RWPE1 (cell line): ENCODE data around the gene FAM13A.

ENCODE experiments used
- CTCF ChIA-PET: fragments of 350-600 bp; sonication (Branson Sonifier 250); formaldehyde crosslinking; extraction: SDS; loops from one replicate; lab custom pipeline; 2021; lab: Yijun Ruan, JAX
- POLR2A ChIA-PET: fragments of 400-600 bp; formaldehyde crosslinking; extraction: SDS; loops from one replicate; lab custom pipeline; 2020; ENCODE audit warnings: antibody characterized with exemption; ENCODE audit not compliant: low non-redundant PET; lab: Yijun Ruan, JAX
- DNase-seq: peaks from one replicate; pipeline ENCODE4 v3.0.0; 2012; ENCODE audit warnings: low spot score
- H3K27ac ChIP-seq: fragments of 450-650 bp; 2 replicates; pipeline ENCODE4 v1.5.1; 2017
- TF ChIP-seq, protein P1 (sequence below): fragments of 450-650 bp; conservative IDR thresholded peaks from 2 replicates; pipeline ENCODE4 v1.5.1; 2017; ENCODE audit warnings: low read depth, mild to moderate bottlenecking

The FAM13A gene

DNA sequence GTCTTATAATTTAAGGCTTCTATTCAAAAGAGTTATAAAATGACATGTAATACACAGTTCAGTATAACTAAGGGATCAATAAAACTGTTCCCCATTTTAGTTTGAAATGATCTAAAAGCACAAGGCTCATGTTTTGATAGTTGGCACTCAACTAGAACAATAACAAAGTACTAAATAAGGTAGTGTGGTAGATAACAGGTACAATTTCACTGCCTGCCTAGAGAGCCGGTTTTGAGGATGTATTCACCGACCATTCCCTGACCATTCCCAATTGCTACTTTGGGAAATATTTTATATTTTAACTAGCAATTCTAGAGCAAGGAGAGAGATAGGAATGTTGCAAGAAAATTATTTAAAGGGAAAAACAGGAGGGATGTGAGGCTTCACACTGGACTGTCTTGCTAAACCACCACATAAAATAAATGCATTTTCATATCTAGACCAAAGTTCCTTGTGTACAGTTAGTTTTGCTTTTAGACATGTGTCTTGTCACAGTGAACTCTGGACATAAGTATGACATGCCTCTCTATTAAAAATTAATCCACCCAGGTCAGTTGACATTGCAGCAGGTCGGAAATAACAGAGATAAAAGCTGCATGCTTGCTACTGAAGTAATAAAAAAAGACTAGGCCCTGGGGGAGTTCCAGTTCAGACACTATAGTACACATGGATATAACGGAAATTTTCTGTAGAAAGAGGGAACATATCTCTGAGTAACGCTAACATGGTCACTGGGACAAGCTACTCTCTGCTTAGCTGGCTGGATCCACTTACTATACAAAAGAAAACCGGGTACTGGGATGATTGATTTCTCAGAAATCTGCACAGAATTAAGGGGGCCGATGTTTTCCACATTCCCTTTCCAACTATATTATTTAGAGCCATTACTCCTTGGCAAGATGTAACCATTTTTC is 303.1 kb downstream of the FAM13A start:
- CTCF ChIA-PET = no interaction called here
- H3K27ac ChIP-seq = no peak overlapping the region
- no peak for DNase-seq
- TF ChIP-seq, protein P1, sequence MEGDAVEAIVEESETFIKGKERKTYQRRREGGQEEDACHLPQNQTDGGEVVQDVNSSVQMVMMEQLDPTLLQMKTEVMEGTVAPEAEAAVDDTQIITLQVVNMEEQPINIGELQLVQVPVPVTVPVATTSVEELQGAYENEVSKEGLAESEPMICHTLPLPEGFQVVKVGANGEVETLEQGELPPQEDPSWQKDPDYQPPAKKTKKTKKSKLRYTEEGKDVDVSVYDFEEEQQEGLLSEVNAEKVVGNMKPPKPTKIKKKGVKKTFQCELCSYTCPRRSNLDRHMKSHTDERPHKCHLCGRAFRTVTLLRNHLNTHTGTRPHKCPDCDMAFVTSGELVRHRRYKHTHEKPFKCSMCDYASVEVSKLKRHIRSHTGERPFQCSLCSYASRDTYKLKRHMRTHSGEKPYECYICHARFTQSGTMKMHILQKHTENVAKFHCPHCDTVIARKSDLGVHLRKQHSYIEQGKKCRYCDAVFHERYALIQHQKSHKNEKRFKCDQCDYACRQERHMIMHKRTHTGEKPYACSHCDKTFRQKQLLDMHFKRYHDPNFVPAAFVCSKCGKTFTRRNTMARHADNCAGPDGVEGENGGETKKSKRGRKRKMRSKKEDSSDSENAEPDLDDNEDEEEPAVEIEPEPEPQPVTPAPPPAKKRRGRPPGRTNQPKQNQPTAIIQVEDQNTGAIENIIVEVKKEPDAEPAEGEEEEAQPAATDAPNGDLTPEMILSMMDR = no peak
- POLR2A ChIA-PET = no interaction called here

DNA sequence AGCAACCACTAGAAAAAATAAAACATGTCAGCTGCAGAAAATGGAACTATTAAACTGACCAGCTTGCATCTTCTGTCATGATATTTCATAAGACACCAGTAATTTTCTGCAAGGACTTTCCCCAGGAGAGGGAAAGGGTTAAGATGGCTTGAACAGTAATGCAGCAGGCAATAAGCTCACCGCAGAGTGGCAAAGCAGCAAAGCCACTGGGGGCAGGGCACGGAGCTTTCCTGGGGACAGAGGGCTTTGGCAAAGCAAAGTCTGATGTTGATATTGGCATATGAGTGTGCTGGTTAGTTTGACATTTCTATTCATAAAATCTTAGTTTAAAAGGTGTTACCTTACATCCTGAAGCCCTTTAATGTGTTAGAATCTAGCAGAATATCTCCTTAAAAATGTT is 304.2 kb downstream of the FAM13A start:
- CTCF ChIA-PET = no interaction called here
- TF ChIP-seq, protein P1 = no peak
- H3K27ac ChIP-seq = no peak overlapping the region
- DNase-seq = no peak
- POLR2A ChIA-PET = no interaction called here

DNA sequence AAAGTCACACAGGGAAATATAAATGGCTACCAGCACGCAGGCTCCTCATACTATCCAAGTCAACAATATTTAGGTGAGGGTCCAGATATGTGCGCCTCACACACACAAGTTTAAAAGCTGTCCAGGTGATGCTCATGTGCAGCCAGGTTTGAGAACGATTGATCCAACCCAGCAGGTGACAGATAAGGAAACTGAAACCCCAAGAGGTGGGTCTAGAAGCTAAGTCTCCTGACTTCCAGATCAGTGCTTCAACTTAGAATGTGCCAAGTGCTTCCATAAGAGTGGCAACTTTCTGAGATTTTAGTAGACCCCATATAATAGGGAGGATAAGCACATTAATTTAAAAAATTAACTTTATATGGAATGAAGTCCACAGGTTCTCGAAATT is 304.9 kb downstream of the FAM13A start:
- CTCF ChIA-PET = no interaction called here
- H3K27ac ChIP-seq = no peak overlapping the region
- POLR2A ChIA-PET = no interaction called here

DNA sequence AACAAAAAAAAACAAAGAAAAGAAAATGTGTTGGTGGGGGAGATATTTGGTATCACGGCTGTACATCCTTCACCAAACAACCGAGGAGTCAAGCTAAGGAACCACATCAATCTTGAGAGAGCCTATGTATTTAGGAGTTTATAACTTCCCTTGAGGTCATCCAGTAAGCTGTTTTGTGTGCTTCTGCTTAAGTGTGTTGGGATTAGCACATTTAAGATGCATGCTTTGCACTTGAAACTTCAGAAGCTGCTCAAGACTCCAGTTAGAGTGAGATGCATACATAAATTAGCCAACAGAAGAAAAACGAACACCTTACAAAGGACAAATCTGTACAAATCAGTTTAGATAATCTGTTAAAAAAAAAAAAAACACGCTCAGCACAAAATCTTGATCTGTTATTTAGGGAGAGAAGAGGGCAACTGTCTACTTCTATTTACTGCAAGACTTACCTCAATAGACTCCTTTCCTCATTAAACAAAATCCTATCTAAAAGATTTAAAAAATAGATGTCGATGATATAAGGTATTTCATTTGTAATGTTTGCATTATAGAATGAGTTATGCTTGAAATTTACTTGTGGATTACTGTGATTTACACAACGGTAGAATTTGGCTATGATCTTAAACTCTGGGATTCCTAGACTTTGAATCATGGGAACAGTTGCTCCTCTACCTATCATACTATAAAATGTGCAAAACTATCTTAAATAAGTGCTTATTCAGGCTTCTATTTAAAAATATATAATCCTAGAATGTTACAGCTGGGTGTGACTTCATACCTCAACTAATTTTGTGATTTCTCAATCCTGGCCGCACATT is 305.5 kb downstream of the FAM13A start:
- POLR2A ChIA-PET = no interaction called here
- TF ChIP-seq, protein P1 = no peak
- CTCF ChIA-PET = interaction anchor here (0.7 kb wide), 1 partner anchor 312 kb away, joined by 5 read pairs; no protein-coding TSS in a partner anchor
- DNase-seq = no peak
- H3K27ac ChIP-seq = no peak overlapping the region

More for the DNA sequence above, 304.9 kb downstream of the FAM13A start:
- no peak for DNase-seq
- TF ChIP-seq, protein P1 = no peak

DNA sequence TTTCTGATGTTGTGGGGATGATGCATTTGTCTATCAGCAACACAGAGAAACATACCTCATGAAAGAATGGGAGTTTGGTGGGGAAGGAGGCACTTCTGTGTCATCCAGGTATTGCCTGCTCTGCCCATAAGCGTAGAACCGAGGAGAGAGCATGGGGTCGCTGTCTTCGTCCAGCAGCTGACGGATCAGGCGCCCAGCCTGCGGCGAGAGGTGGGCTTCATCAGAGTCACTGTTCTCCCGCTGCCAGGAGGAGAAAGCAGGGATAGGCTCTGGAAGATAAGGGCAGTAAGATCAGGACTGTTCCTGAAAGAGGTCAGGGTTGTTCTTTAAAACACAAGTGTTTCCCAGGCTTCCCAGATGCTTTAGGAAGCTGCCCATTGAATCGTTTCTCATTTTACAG is 306.6 kb downstream of the FAM13A start:
- ChIA-PET CTCF (no interaction called here), POLR2A (no interaction called here)
- no peak overlapping the region for H3K27ac ChIP-seq
- DNase-seq = no peak
- TF ChIP-seq, protein P1 = no peak

DNA sequence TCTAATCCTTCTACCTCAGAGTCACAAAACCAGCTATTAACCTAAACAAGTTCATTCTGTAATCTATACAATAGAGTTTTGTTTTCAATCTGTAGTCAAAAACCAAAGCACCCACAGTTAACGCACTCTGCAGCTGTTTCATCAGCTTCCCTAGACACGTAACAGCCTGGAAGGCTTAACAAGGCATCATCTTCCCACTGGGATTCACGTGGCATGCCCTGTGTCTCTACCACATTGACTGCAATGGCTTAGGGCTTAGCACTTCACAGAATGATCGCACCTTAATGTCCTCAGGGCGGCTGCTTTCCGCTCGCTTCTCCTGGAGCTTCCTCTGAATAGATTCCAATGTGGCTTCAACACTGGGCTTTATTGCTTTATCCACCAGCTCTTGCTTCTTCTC is 309.6 kb downstream of the FAM13A start:
- no peak for DNase-seq
- ChIA-PET POLR2A (no interaction called here), CTCF (no interaction called here)
- no peak overlapping the region for H3K27ac ChIP-seq
- TF ChIP-seq, protein P1 = no peak
